Stomach (tissue), 4 donors: ENCODE measurements around the gene PEX3.

Source experiments
- CTCF ChIP-seq, 7 experiments: fragments of 450-650 bp in 4 of 7; fragments of 200-600 bp in 3 of 7; sonication (generic) in 3 of 7; IDR thresholded peaks; one replicate each; pipeline ENCODE4 v1.5.1; 2016 to 2019; ENCODE audit warnings: antibody characterized with exemption in 7 of 7, control low read depth in 2 of 7, mild to moderate bottlenecking in 1 of 7
- EP300 ChIP-seq: sonication (generic); formaldehyde crosslinking; IDR thresholded peaks from one replicate; pipeline ENCODE4 v1.6.1; 2017; ENCODE audit warnings: antibody characterized with exemption
- POLR2A ChIP-seq, 4 donors: fragments of 450-650 bp; IDR thresholded peaks; one replicate each; pipeline ENCODE4 v1.6.1; 2016; ENCODE audit warnings: antibody characterized with exemption in 4 of 4, control low read depth in 2 of 4, mild to moderate bottlenecking in 1 of 4, moderate library complexity in 1 of 4
- POLR2AphosphoS5 ChIP-seq, 3 donors: sonication (generic); formaldehyde crosslinking; IDR thresholded peaks; one replicate each; pipeline ENCODE4 v1.6.1; 2016; ENCODE audit warnings: antibody characterized with exemption in 3 of 3

GRCh38 chr6:143414769-143415168, 35.8 kb upstream of the PEX3 start:
- TF ChIP-seq CTCF (IDR thresholded peaks at IDR 0.05) (no peak), POLR2A (IDR thresholded peaks at IDR 0.05) (no peak), POLR2AphosphoS5 (IDR thresholded peaks at IDR 0.05) (no peak), EP300 (no peak)
